HG03457 (cell line): ENCODE data around the gene IZUMO1.
"Not testable (repeated sequence)": the region's sequence is repeated elsewhere in the genome, so short reads cannot be mapped to it uniquely, and the experiment has no call there.

Experiments used
- ATAC-seq: cut with Tn5 transposase; IDR thresholded peaks from one replicate; pipeline ENCODE4 v1.9.1; 2021; ENCODE audit warnings: moderate number of reproducible peaks; ENCODE audit not compliant: unreplicated experiment

IZUMO1 gene

GRCh38 chr19:48738557-48739403 is 7.9 kb downstream of the IZUMO1 start:
- ATAC-seq = peak; percentile 59

DNA sequence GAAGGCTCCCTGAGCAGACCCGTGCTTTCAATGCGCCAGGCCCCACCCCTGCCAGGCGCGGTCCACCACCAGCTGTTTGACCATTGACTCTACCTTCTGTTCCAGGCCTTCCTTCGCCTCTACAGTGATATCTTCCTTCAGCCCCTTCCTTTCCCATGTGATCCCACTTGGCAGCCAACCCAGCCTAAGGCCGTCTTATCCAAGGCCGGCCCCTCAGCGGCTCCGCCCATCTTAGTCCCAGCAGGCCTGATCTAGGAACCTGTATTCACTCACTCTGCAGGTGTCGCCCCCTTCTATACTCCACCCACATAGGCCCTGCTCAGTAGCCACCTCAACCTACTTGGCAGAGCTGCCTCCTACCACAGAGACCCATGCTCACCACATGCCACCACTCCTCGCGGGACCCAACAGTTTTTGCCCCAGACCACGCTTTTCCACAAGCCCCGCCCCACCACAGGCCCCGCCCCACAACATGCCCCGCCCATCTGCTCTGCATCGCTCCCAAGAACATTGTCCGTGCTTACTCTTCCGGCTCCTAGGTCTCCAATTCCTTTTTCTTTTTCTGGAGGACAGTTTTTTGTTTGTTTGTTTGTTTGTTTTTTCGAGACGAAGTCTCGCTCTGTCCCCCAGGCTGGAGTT is 9.2 kb downstream of the IZUMO1 start:
- no peak for ATAC-seq

GRCh38 chr19:48735031-48735615 is 11.6 kb downstream of the IZUMO1 start:
- no peak for ATAC-seq

DNA sequence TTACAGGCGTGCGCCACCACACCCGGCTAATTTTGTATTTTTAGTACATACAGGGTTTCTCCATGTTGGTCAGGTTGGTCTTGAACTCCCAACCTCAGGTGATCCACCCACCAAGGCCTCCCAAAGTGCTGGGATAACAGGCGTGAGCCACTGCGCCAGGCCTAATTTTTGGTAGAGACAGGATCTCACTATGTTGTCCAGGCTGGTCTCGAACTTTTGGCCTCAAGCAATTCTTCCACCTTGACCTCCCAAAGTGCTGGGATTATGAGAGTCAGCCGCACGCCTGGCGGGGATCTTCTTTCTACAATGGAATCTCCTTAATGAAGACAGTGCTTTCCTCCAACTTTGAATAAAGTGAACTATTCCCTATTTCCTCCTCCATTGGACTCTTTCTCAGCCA is 12.1 kb downstream of the IZUMO1 start:
- ATAC-seq = no peak

GRCh38 chr19:48731452-48731851 is 15.3 kb downstream of the IZUMO1 start:
- ATAC-seq = no peak

DNA sequence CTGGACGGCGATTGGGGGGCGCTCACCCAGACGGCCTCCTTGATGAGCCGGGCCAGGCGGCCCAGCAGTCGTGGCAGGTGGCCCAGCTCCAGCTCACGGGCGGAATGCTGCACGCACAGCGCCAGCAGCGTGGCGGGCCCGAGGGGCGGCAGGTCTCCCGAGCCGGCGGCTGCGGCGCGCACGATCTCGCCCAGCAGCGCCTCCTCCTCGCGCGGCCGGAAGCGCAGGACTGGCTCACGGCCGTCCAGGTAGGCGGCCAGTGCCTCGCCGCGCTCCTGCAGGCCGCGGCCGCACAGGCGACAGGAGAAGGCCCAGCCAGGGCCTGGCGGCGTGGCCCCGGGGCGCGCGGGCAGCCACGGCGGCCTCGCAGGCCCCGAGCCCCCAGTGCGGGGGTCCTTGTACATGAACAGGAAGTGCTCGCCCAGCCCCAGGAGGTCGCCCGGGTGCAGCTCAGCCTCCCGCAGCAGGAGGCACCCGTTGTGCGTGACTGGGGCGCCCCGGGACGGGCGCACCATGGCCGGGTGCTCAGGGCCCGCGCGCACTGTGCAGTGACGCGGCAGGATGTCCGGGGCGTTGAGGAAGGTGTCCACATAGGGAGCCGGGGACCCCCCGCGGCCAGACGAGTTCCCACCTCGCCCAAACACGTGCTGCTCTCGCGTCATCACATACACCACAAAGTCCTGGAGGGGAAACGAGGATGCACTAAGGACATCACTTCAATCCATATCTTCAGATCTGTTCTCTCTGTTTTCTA is 17.6 kb downstream of the IZUMO1 start:
- ATAC-seq = no peak

DNA sequence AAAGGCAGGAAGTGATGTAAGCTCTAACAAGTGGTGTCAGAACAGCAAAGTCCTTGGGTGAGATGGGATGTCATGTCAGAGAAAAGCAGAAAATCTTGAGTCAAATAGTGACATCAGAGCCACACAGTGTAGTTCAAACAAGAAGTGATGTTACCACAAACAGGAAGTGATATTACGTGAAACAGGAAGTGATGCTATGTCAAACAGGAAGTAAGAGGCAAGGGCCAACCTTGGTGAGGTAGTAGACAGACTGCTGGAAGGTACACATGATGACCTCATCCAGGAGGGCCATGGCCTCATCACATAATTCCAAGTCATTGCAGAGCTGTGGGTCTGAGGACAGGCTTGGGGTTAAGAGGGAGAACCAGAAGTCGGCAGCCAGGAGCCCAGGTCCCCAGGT is 20.2 kb downstream of the IZUMO1 start:
- ATAC-seq = no peak

- no peak for ATAC-seq
Observed at GRCh38 chr19:48724796-48725753, 21.6 kb downstream of the IZUMO1 start.

GRCh38 chr19:48722196-48722708 is 24.5 kb downstream of the IZUMO1 start:
- no peak for ATAC-seq

GRCh38 chr19:48720613-48721296 is 26.0 kb downstream of the IZUMO1 start:
- ATAC-seq = peak; percentile 44

DNA sequence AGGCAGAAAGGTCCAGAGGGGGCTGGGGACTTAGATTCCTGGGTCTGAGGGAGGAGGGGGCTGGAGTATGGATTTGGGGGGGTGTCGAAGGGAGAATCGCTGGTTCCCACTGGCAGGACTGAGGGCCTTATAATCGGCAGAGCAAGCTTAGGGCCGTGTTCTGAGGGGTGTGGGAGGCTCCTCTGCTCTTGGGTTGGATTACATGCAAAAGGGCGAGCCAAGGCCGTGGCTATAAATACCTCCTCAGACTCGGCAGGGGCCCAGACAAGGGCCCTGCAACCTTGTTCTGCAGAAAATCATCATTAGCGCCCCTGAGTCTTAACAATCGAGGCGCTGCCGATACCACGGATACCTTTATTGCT is 26.5 kb downstream of the IZUMO1 start:
- ATAC-seq = no peak

GRCh38 chr19:48719263-48720171 is 27.2 kb downstream of the IZUMO1 start, which contains the start of gene MAMSTR:
MAMSTR (minus strand) TSS chr19:48719725; CDS start chr19:48719031, 694 bp downstream.
- ATAC-seq = no peak

DNA sequence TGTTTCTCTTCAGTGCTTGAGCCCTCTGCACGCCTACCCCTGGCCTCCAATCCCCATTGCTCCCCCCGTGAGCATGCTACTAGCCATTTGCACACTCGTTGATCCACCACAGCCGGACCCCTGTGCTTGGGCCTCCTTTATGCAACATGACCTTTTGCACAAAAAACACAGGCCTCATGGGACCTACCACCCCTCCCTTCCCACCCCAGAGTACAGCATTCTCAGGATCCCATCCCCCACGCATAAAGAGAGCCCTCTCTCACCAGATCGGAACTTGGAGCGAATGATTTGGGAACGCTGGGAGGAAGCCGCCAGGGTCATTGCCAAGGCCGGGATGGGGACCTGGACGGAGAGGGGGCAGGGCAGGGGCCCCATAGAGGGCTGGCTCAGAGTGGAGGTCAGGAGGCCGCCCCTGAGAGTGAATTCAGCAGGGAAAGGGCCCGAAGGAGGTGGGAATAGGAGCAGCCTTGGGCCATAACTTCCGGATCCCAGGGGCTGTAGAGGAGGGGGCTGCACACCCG is 27.9 kb downstream of the IZUMO1 start:
- ATAC-seq = no peak

- not testable (repeated sequence) for ATAC-seq
Observed at GRCh38 chr19:48718106-48718505, 28.6 kb downstream of the IZUMO1 start.

GRCh38 chr19:48716562-48717291 is 30.0 kb downstream of the IZUMO1 start:
- ATAC-seq = no peak

- no peak for ATAC-seq
Observed at GRCh38 chr19:48715681-48716171, 31.0 kb downstream of the IZUMO1 start.
